GM10266 (cell line): ENCODE data around the gene SGPP2.

Experiments used
- DNase-seq: peaks from one replicate; pipeline ENCODE4 v3.0.0; 2012; ENCODE audit errors: extremely low spot score
- TF ChIP-seq, protein P1 (sequence below): IDR thresholded peaks from 2 replicates; pipeline ENCODE4 v1.5.1; 2012; ENCODE audit warnings: mild to moderate bottlenecking, low read depth; ENCODE audit not compliant: control insufficient read depth, insufficient read depth; ENCODE audit errors: missing control alignments

Gene SGPP2, protein sequence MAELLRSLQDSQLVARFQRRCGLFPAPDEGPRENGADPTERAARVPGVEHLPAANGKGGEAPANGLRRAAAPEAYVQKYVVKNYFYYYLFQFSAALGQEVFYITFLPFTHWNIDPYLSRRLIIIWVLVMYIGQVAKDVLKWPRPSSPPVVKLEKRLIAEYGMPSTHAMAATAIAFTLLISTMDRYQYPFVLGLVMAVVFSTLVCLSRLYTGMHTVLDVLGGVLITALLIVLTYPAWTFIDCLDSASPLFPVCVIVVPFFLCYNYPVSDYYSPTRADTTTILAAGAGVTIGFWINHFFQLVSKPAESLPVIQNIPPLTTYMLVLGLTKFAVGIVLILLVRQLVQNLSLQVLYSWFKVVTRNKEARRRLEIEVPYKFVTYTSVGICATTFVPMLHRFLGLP

DNA sequence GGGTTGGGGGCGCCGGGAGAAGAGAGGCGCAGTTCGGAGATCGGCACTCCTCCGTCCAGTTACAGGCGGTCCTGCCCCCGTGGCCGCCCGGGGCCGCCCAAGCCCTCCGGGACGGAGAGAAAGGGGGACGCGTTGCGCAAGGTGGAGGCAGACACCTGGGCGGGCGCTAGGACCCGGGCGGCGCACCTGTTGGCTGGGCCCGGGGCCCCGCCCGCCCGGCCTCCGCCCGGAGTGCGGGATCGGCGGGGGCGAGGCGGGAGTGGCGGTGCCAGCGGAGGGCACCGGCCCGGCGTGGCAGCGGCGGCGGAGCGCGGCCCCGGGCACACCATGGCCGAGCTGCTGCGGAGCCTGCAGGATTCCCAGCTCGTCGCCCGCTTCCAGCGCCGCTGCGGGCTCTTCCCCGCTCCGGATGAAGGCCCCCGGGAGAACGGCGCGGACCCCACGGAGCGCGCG, at the start of gene SGPP2:
Gene SGPP2 (plus strand): TSS at position 268 of the 453 bp plus-strand sequence. CDS start 60 bp downstream, at position 328.
- TF ChIP-seq, protein P1, sequence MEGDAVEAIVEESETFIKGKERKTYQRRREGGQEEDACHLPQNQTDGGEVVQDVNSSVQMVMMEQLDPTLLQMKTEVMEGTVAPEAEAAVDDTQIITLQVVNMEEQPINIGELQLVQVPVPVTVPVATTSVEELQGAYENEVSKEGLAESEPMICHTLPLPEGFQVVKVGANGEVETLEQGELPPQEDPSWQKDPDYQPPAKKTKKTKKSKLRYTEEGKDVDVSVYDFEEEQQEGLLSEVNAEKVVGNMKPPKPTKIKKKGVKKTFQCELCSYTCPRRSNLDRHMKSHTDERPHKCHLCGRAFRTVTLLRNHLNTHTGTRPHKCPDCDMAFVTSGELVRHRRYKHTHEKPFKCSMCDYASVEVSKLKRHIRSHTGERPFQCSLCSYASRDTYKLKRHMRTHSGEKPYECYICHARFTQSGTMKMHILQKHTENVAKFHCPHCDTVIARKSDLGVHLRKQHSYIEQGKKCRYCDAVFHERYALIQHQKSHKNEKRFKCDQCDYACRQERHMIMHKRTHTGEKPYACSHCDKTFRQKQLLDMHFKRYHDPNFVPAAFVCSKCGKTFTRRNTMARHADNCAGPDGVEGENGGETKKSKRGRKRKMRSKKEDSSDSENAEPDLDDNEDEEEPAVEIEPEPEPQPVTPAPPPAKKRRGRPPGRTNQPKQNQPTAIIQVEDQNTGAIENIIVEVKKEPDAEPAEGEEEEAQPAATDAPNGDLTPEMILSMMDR = peak; percentile 25
- DNase-seq = peak; percentile 67

DNA sequence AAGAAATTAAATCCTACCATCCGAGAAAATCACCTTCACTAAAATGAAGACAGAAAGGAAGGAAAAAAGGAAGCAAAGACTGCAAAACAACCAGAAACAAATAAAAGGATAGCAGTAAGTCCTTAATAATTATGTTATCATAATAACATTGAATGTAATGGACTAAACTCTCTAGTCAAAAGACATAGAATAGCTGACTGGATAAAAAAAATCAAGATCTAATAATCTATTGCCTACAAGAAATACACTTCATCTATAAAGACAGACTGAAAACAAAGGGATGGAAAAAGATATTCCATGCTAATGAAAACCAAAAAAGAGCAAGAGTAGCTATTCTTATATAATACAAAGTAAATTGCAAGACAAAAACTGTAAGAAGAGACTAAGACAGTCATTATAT, 48.5 kb upstream of the SGPP2 start:
- DNase-seq = no peak
- TF ChIP-seq, protein P1 = no peak

DNA sequence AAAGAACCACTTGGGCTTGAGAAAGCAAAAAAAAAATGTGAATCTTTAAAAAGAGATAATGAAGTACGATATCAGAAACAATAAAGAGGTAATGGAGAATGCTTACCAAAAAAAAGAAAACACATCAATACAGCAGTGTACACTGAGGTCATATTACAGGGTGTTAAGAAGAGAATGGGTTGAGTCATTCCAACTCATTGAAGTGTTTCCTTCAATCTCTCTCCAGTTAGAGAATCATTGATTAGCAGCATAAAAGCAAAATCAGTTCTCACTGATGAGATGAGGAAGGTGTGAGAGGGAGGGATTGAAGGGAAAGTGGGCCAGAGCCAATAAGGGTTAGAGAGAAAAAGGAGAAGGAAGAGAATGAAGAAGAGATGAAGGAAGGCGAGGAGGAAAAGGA, 43.9 kb upstream of the SGPP2 start:
- DNase-seq = no peak
- TF ChIP-seq, protein P1 = no peak

DNA sequence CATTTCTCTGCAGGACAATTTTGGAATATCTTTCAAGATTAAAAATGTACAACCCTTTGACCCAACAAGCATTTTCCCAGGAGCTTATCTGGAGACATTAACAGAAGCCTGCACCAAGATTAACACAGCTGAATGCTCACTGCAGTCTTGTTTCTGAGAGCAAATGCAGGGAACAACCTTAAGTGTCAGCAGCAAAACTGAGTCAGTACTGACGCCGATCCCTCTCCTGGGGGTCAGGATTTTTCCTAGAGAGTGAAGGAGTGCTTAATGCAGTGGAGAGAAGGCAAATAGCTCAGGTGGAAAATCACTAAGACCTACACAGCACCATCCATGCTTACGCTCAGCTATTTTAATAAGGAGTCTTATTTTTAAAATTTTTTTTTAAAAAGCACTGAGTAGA, 42.8 kb upstream of the SGPP2 start:
- no peak for DNase-seq
- TF ChIP-seq, protein P1 = no peak

DNA sequence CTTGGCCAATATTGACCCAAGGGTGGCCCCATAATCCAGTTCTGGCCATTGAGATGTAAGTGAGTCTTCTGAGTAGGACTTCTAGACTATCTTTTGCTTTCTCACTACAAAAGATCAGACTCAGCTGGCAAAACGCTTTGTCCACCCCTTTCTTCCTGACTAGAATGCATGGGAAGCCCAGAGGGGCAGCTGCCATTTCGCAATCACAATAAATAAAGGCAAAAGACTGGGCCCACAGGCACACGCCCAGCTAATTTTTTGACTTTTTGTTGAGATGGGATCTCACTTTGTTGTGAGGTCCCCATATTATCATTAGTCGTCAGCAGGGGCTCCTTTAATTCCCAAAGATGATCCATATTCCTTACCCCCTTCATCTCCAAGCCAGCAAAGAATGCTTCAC, 41.1 kb upstream of the SGPP2 start:
- TF ChIP-seq, protein P1 = no peak
- DNase-seq = no peak

DNA sequence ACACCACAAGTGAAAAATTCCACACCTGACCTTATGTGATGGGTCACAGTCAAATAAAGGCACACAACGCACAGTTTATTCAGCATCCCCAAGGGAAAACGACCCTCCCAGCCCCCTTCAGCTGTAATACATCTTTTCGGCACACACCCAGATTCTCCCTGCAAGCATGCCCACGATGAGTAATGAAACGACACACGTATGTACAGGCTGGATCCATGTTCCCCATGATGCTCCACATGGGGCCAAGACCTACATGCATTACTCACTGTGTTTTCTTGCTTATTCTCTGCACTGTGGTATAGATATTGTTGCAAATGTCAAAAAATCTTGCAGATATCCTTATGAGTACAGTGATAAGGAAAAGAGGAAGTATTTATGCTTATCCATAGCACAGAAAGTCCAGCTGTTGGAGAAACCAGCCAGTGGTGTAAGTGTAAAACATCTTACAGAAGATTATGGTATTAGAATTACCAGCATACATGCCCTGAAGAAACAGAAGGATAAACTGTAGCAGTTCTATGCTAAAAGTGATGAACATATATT, 32.5 kb upstream of the SGPP2 start:
- no peak for DNase-seq
- TF ChIP-seq, protein P1 = no peak

DNA sequence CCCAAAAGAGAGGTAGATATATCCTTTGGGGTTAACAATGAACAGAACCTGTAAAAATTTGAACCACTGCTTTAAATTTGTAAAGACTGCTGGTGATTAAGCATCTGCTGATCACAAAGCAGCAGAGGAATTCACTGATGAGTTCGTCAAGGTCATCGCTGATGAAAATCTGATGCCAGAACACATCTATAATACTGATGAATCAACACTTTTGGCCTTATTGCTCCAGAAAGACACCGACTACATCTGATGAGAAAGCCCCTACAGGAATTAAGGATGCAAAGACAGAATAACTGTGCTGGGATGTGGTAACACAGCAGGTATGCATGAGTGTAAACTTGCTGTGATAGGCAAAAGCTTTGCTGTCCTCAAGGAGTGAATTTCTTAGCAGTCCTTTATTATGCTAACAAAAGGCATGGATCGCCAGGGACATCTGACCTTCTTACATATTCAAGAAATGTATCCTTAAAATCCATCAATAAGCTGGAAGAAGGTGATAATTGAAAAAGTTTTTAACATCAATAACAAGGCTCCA, 30.5 kb upstream of the SGPP2 start:
- no peak for DNase-seq
- TF ChIP-seq, protein P1 = no peak
